IMR-90 (cell line): ENCODE data around the gene FAAP100. TPM values are rescaled to one million over a fixed set of nuclear protein-coding genes. Genes with fewer than 3 reads are reported as not detected.

Source experiments
- ATAC-seq: fragments of 200-7000 bp; cut with Tn5 transposase; 2 replicates; pipeline ENCODE4 v1.9.1; 2020; ENCODE audit warnings: low read depth, mild to moderate bottlenecking, moderate library complexity
- BruUV-seq: library from RNA; stranded (reverse); fragments of 400-500 nt; replicated peaks from 2 replicates; lab custom pipeline; 2021; lab: Mats Ljungman, UMichigan
- CTCF ChIA-PET: fragments of 300-600 bp; formaldehyde crosslinking; extraction: SDS; loops from one replicate; lab custom pipeline; 2021; ENCODE audit warnings: antibody characterized with exemption; lab: Yijun Ruan, JAX
- POLR2A ChIA-PET: fragments of 300-600 bp; sonication (Branson Sonifier 250); formaldehyde crosslinking; loops from one replicate; lab custom pipeline; 2022; ENCODE audit warnings: antibody characterized with exemption; ENCODE audit not compliant: unreplicated experiment; lab: Charles Lee
- DNase-seq: peaks from one replicate; pipeline ENCODE4 v3.0.0; 2013
- H2AFZ ChIP-seq: replicated peaks from 2 replicates; pipeline ENCODE3; 2013; ENCODE audit warnings: low read length, mild to moderate bottlenecking; ENCODE audit not compliant: poor library complexity
- H2AK5ac ChIP-seq: 2 replicates; pipeline ENCODE4 v1.6.1; 2013; ENCODE audit warnings: low read depth, low read length, inconsistent platforms
- H2AK9ac ChIP-seq: replicated peaks from 2 replicates; pipeline ENCODE3; 2013; ENCODE audit warnings: mild to moderate bottlenecking, low read depth, low read length, moderate library complexity; ENCODE audit not compliant: poor library complexity
- H2BK120ac ChIP-seq: 2 replicates; pipeline ENCODE4 v1.6.1; 2013; ENCODE audit warnings: low read depth, low read length, inconsistent platforms
- H2BK15ac ChIP-seq: 3 replicates; pipeline ENCODE4 v1.6.1; 2013; ENCODE audit warnings: low read depth, low read length, inconsistent platforms
- H2BK20ac ChIP-seq: 2 replicates; pipeline ENCODE4 v1.6.1; 2013; ENCODE audit warnings: low read depth, mild to moderate bottlenecking, inconsistent platforms, low read length, moderate library complexity
- H2BK5ac ChIP-seq: 2 replicates; pipeline ENCODE4 v1.6.1; 2013; ENCODE audit warnings: mild to moderate bottlenecking, low read depth, low read length, inconsistent platforms; ENCODE audit not compliant: poor library complexity, severe bottlenecking
- H3K14ac ChIP-seq: replicated peaks from 2 replicates; pipeline ENCODE4 v1.6.1; 2013; ENCODE audit warnings: low read depth, low read length, inconsistent platforms
- H3K18ac ChIP-seq: 2 replicates; pipeline ENCODE4 v1.6.1; 2013; ENCODE audit warnings: low read depth, low read length, control low read depth
- H3K23ac ChIP-seq: 2 replicates; pipeline ENCODE4 v1.6.1; 2013; ENCODE audit warnings: low read depth, low read length, inconsistent platforms
- H3K27ac ChIP-seq: 2 replicates; pipeline ENCODE4 v1.5.1; 2013; ENCODE audit warnings: mild to moderate bottlenecking, control low read depth, low read length; ENCODE audit not compliant: insufficient read depth
- H3K27me3 ChIP-seq: 2 replicates; pipeline ENCODE4 v1.6.1; 2013; ENCODE audit warnings: low read length; ENCODE audit not compliant: control insufficient read depth, insufficient read depth
- H3K36me3 ChIP-seq: 2 replicates; pipeline ENCODE4 v1.6.1; 2013; ENCODE audit warnings: low read length, mixed read lengths; ENCODE audit not compliant: control insufficient read depth, insufficient read depth
- H3K4ac ChIP-seq: 2 replicates; pipeline ENCODE4 v1.6.1; 2013; ENCODE audit warnings: low read depth, low read length, inconsistent platforms
- H3K4me1 ChIP-seq: 2 replicates; pipeline ENCODE4 v1.6.1; 2013; ENCODE audit warnings: low read length, mixed read lengths; ENCODE audit not compliant: control insufficient read depth, insufficient read depth
- H3K4me2 ChIP-seq: 2 replicates; pipeline ENCODE4 v1.6.1; 2013; ENCODE audit warnings: low read depth, mild to moderate bottlenecking, control low read depth, low read length, moderate library complexity
- H3K4me3 ChIP-seq: 2 replicates; pipeline ENCODE4 v1.5.1; 2013; ENCODE audit warnings: low read depth, mild to moderate bottlenecking, control low read depth, low read length, moderate library complexity; ENCODE audit not compliant: insufficient read depth
- H3K56ac ChIP-seq: 2 replicates; pipeline ENCODE4 v1.6.1; 2013; ENCODE audit warnings: low read length, inconsistent platforms; ENCODE audit not compliant: insufficient read depth; ENCODE audit errors: extremely low read depth
- H3K79me1 ChIP-seq, 2 experiments: 2 replicates each; pipeline ENCODE4 v1.6.1; 2013; ENCODE audit warnings: low read length in 2 of 2, inconsistent platforms in 1 of 2, low read depth in 1 of 2
- H3K9ac ChIP-seq: 2 replicates; pipeline ENCODE4 v1.6.1; 2013; ENCODE audit warnings: low read depth, low read length, control low read depth
- H3K9me1 ChIP-seq: 2 replicates; pipeline ENCODE4 v1.6.1; 2013; ENCODE audit warnings: low read length, inconsistent platforms; ENCODE audit not compliant: insufficient read depth
- H3K9me3 ChIP-seq: 2 replicates; pipeline ENCODE4 v1.6.1; 2013; ENCODE audit warnings: low read length; ENCODE audit not compliant: control insufficient read depth, insufficient read depth
- H4K20me1 ChIP-seq: 2 replicates; pipeline ENCODE4 v1.6.1; 2013; ENCODE audit warnings: low read length, inconsistent platforms; ENCODE audit not compliant: insufficient read depth
- H4K5ac ChIP-seq: 2 replicates; pipeline ENCODE4 v1.6.1; 2013; ENCODE audit warnings: mild to moderate bottlenecking, low read depth, low read length, control low read depth
- H4K8ac ChIP-seq, 2 experiments: 2 replicates each; pipeline ENCODE4 v1.6.1; 2013; ENCODE audit warnings: low read depth in 2 of 2, low read length in 2 of 2, control low read depth in 1 of 2, inconsistent platforms in 1 of 2
- H4K91ac ChIP-seq: 2 replicates; pipeline ENCODE4 v1.6.1; 2013; ENCODE audit warnings: low read depth, low read length, inconsistent platforms; ENCODE audit not compliant: insufficient read depth
- BHLHE40 ChIP-seq: fragments of 150-350 bp; IDR thresholded peaks from 2 replicates; pipeline ENCODE4 v1.6.1; 2016; ENCODE audit warnings: mild to moderate bottlenecking, low read depth, low read length
- FOS ChIP-seq: fragments of 150-350 bp; IDR thresholded peaks from 2 replicates; pipeline ENCODE4 v1.6.1; 2016; ENCODE audit warnings: low read depth, low read length
- RAD21 ChIP-seq: IDR thresholded peaks from 2 replicates; pipeline ENCODE4 v1.6.1; 2012; ENCODE audit warnings: low read length, improper control_type of control experiment
- RCOR1 ChIP-seq: IDR thresholded peaks from 2 replicates; pipeline ENCODE4 v1.6.1; 2012; ENCODE audit warnings: mild to moderate bottlenecking, low read length, improper control_type of control experiment; ENCODE audit not compliant: insufficient replicate concordance
- WGBS, 2 experiments: methylation state at CpG; one replicate each; pipeline versions ENCODE4 v1.1.5 to v1.1.7; 2013; ENCODE audit warnings: missing lambda C conversion rate in 2 of 2; ENCODE audit not compliant: insufficient read length in 1 of 2; ENCODE audit errors: extremely low coverage in 2 of 2; 5-methylcytosine and 5-hydroxymethylcytosine counted together
- dilution Hi-C: fragments of 300-500 bp; cut with HindIII; formaldehyde crosslinking; loops from one replicate; pipeline ENCODE4 v1.14.3; 2018; ENCODE audit warnings: low sequenced_read_pairs; ENCODE audit not compliant: unreplicated experiment
- in situ Hi-C: fragments of 300-500 bp; cut with MboI; formaldehyde crosslinking; loops from 3 replicates; pipeline ENCODE4 v1.14.3; 2019; ENCODE audit warnings: low sequenced_read_pairs, inconsistent platforms, mixed read lengths
- intact Hi-C: fragments of 100-400 bp; cut with micrococcal nuclease; formaldehyde crosslinking; loops from 2 replicates; pipeline ENCODE4 v1.10.0; 2022
- polyA plus RNA-seq, 3 experiments: library from polyadenylated mRNA; depleted of rRNA; stranded (reverse); fragments of >200 nt; gene quantifications; 2 replicates each; pipeline ENCODE4 v1.2.3, GENCODE V29; 2012; ENCODE audit warnings: low replicate concordance in 1 of 3
- total RNA-seq: library from RNA; depleted of rRNA; stranded (reverse); fragments of >200 nt; gene quantifications from 2 replicates; pipeline ENCODE4 v1.2.3, GENCODE V29; 2012

FAAP100 gene
- total and polyA plus RNA-seq, 2 of the 4 experiments (the other 2 are of a cell fraction) = 7.9 to 24.8 TPM

GRCh38 chr17:81566461-81567126 is 14.4 kb upstream of the FAAP100 start (continued):
- TF ChIP-seq BHLHE40 (no peak), RAD21 (no peak), FOS (peak; percentile 55; the same call in 1 of the 2 replicates)

- H3K9ac ChIP-seq = no peak overlapping the region
- no TSS peak for BruUV-seq
- no peak for TF ChIP-seq RCOR1
- TF ChIP-seq FOS = no peak
- TF ChIP-seq BHLHE40 = no peak
Observed at GRCh38 chr17:81565231-81565630, 13.1 kb upstream of the FAAP100 start.

More at GRCh38 chr17:81565231-81565630, 13.1 kb upstream of the FAAP100 start:
- Histone ChIP-seq H2BK20ac (peak overlapping the region; percentile 16; the same call in 1 of the 2 replicates), H2BK120ac (peak overlapping the region; percentile 6; the same call in 1 of the 2 replicates), H2AK5ac (peak overlapping the region; percentile 21; the same call in 1 of the 2 replicates), H3K4me1 (peaks cover 32% of the 10 kb centered on the region), H3K4me3 (no peak overlapping the region), H3K18ac (no peak overlapping the region), H3K14ac (no peak overlapping the region), H3K27ac (no peak overlapping the region), H4K20me1 (peaks cover 10% of the 10 kb centered on the region), H3K79me1 (peaks cover 34 to 84% of the 10 kb centered on the region in 2 experiments), H2BK5ac (peak overlapping the region; percentile 94), H4K91ac (peak overlapping the region; percentile 61), H2AFZ (no peak overlapping the region), H3K9me1 (peaks cover 33% of the 10 kb centered on the region), H3K23ac (no peak overlapping the region), H4K5ac (no peak overlapping the region), H3K56ac (no peak overlapping the region), H3K4ac (peak overlapping the region; percentile 96), H3K36me3 (peaks cover 45% of the 10 kb centered on the region), H2AK9ac (no peak overlapping the region), H3K4me2 (no peak overlapping the region), H4K8ac (peak overlapping the region in 1 of 2 experiments; percentile 88; a peak in 1 of 4 replicates), H3K27me3 (no peaks in the 10 kb centered on the region), H3K9me3 (no peaks in the 10 kb centered on the region), H2BK15ac (peak overlapping the region; percentile 23; the same call in 1 of the 3 replicates)
- CTCF ChIA-PET = no interaction called here
- ATAC-seq = no peak
- intact Hi-C loops (no loop called here), dilution Hi-C loops (no loop called here), in situ Hi-C loops (no loop called here)
- 93% methylated on average over 9 of the region's 16 CpGs; no CpG with 5 or more reads in 1 of the 2 experiments for WGBS, 2 experiments
- POLR2A ChIA-PET = interaction anchor here (1.6 kb wide), 1 partner anchor 11 kb away, joined by 4 read pairs; no protein-coding TSS in a partner anchor
- DNase-seq = no peak
